ENCODE measurements around the gene GPR137B.
"Not testable (repeated sequence)": the region's sequence is repeated elsewhere in the genome, so short reads cannot be mapped to it uniquely, and the experiment has no call there.

GPR137B gene

GRCh38 chr1:236161755-236162154 lies 19.4 kb downstream of the GPR137B start:
- not testable (repeated sequence) for DNase-seq

DNA sequence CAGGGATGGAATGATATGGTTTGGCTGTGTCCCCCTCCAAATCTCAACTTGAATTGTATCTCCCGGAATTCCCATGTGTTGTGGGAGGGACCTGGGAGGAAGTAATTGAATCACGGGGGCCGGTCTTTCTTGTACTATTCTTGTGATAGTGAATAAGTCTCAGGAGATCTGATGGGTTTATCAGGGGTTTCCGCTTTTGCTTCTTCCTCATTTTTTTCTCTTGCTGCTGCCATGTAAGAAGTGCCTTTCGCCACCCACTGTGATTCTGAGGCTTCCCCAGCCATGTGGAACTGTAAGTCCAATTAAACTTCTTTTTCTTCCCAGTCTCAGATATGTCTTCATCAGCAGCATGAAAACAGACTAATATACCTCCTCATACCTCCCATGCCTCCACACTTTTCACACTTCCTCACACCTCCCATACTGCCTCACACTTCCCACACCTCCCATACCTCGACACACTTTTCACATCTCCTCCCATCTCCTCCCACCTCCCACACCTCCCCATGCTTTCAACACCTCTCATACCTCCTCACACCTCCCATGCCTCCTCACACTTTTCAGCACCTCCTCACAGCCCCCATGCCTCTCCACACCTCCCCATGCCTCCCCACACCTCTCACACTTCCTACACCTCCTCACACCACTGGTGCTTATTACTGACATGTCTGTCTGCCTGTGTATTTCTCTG lies 21.3 kb downstream of the GPR137B start:
- DNase-seq = no peak

DNA sequence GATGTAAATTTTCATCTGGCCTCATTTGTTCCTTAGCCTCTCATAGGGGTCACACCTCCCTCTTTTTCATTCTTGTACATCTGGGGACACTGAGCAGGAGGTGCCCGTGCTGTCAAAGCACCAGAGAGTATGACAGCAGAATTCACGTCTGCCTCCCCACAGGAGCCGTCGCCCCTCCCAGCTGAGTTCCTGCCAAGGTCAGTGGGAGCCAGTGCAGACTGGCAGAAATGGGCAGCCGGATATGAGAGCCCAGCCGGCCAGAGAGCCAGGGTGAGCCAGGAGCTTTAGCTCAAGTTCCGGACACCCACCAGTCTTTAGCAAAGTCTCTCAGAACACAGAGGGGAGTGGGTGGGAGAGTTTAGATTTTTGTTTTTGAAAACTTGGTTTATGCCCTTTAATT lies 21.9 kb downstream of the GPR137B start:
- no peak for DNase-seq

GRCh38 chr1:236165238-236165981 lies 23.1 kb downstream of the GPR137B start:
- no peak for DNase-seq

- DNase-seq = no peak
Observed at GRCh38 chr1:236166041-236166440, 23.7 kb downstream of the GPR137B start.

- no peak for DNase-seq
Observed at GRCh38 chr1:236167154-236167553, 24.8 kb downstream of the GPR137B start.

DNA sequence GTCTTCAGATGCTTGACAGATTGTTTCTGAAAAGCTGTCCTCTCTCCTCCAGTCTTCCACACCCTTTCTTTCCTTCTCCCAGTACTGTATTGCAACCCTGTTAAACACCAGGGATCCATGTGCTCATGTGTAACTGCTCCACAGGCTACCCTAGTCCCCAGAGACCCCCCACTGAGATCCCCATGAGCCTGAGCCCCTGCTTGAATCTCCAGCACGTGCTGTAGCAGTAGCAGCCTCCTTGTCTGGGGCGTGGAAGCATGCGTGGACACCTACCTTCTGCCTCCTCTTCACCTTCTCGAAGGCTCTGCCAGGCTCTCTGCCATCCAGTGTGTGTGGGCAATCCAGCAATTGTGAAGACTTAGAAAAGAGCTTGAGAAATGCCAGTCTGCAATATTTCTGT lies 25.2 kb downstream of the GPR137B start:
- DNase-seq = no peak

GRCh38 chr1:236168716-236169429 lies 26.5 kb downstream of the GPR137B start:
- DNase-seq = no peak

GRCh38 chr1:236172041-236172579 lies 29.8 kb downstream of the GPR137B start:
- no peak for DNase-seq

DNA sequence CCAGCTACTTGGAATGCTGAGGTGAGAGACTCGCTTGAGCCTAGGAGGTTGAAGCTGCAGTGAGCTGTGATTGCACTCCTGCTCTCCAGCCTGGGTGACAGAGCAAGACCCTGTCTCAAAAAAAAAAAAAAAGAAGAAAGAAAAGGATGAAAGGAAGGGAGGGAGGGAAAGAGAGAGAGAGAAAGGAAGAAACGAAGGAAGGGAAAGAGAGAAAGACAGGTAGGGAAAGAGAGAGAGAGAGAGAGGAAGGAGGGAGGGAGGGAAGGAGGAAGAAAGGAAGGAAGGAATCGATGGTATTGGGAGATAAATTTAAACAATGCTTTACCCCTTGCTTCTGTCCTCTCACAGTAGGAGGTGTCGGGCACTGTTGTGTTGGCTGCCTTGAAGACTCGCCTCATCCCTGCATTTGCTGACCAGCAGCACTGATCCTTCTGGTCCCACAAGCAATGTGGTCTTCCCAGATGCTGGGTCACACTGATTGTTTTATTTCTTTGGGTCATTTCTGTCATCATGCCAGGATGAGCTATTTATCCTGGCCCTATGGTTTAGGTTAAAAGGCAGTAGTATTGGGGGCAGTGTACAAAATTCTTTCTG lies 30.9 kb downstream of the GPR137B start:
- DNase-seq = no peak

DNA sequence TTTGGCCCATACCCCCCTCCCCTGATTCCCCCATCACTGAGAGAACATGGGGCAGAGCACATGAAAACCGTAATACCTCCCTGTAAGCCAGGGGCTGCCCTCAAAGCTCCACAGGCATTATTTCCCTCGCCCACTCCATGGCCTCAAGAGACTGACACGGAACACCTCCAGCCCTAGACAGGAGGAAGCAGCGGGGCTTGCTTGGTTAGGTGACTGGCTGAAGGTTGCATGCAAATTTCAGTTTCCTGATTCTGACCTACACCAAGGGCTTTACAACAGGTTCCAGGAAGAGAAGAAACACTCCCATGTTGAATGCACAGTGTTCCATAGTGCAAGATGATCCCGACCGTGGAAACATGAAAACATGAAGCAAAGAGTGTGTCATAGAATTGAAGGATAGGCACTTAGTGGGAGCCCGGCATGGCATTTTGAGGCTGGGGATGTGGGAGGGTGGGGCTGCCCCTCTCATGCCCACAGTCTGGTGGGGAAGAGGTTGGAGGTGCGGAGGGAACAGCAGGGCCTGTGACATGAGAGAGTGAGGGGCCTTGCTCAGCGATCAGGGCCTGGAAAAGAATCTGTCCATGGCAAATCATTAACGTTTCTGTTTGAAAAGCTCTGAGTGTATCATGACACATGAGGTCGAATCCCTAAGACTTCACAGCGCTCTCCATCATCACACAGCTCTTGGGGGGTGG lies 33.5 kb downstream of the GPR137B start:
- DNase-seq = no peak

GRCh38 chr1:236176337-236177336 lies 34.3 kb downstream of the GPR137B start:
- no peak for DNase-seq

- DNase-seq = no peak
Observed at GRCh38 chr1:236179634-236180033, 37.3 kb downstream of the GPR137B start.

DNA sequence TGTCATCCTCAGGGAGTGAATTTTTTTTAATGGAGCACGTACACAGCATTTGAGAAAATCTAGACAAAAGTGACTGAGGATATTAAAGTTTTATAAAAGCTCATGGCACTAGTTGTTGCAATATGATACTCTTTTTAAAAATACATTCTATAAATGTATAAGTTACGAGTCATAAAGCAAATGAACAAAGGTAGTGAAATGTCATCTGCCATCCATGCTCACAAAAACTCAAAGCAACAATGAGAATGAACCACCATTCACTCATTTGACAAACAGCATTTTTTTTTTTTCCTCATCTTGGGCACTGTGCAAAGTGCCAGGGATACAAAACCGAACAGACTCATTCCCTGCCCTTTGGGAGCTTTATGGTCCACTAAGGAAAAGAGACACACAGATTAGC lies 38.7 kb downstream of the GPR137B start:
- DNase-seq = no peak

DNA sequence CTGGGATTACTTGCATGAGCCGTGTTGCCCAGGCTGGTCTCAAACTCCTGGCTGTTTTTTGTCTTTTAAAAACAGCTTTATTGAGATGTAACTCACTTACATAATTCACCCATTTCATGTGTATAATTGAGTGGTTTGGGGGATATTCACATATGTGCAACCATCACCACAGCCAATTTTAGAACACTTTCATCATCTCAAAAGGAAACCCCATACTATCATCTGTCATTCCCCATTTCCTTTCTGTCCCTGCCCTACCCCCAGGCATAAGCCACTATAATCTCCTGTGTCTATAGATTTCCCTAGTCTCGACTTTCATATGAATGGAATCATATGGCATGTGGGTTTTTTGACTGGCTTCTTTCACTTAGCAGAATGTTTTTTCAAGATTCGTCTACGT lies 43.3 kb downstream of the GPR137B start:
- DNase-seq = no peak

DNA sequence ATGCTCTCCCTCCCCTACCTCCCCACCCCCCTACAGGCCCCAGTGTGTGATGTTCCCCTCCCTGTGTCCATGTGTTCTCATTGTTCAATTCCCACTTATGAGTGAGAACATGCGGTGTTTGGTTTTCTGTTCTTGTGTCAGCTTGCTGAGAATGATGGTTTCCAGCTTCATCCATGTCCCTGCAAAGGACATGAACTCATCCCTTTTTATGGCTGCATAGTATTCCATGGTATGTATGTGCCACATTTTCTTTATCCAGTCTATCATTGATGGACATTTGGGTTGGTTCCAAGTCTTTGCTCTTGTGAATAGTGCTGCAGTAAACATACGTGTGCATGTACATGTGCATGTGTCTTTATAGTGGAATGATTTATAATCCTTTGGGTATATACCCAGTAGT lies 44.1 kb downstream of the GPR137B start:
- DNase-seq = not testable (repeated sequence)

DNA sequence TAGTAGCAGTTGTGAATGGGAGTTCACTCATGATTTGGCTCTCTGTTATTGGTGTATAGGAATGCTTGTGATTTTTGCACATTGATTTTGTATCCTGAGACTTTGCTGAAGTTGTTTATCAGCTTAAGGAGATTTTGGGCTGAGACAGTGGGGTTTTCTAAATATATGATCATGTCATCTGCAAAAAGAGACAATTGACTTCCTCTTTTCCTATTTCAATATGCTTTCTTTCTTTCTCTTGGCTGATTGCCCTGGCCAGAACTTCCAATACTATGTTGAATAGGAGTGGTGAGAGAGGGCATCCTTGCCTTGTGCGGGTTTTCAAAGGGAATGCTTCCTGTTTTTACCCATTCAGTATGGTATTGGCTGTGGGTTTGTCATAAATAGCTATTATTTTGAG lies 45.7 kb downstream of the GPR137B start:
- DNase-seq = not testable (repeated sequence)

GRCh38 chr1:236193184-236193583 lies 50.8 kb downstream of the GPR137B start:
- no peak for DNase-seq

DNA sequence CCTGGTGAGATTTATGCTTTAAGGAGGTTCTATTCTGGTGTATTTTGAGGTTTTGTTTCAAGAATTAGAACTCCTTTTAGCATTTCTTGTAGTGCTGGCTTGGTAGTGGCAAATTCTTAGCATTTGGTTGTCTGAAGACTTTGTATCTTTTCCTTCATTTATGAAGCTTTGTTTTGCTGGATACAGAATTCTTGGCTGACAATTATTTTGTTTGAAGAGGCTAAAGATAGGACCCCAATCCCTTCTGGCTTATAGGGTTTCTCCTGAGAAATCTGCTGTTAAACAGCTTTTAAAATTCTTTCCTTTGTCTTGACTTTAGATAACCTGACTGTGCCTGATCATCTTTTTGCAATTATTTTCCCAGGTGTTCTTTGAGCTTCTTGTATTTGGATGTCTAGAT lies 58.6 kb downstream of the GPR137B start:
- no peak for DNase-seq

DNA sequence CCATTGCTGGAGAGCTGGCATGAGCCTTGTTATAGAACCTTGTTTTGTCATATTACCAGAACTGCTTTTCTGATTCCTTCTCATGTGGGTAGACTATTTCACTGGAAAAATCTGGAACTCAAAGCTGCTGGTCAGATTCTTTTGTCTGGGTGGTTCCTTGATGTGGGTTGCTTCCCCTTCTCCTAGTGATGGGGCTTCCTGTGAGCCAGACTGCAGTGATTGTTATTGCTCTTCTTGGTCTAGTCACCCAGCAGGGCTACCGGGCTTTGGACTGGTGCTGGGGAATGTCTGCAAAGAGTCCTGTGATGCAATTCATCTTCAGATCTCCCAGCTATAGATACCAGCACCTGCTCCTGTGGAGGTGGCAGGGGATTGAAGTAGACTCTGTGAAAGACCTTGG lies 59.4 kb downstream of the GPR137B start:
- DNase-seq = no peak

DNA sequence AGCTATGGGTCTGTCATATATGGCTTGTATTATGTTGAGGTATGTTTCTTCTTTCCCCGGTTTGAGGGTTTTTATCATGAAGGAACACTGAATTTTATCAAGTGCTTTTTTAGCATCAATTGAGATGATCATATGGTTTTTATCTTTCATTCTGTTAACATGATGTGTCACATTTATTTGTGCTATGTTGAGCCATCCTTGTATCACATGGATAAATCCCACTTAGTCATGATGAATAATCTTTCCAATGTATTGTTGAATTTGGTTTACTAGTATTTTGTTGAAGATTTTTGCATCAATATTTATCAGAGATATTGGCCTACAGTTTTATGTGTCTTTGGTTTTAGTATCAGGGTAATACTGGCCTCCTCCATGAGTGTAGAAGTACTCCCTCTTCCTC lies 61.7 kb downstream of the GPR137B start:
- no peak for DNase-seq

Measured in amniotic stem cell (primary cell).